Stimulated activated CD4-positive, alpha-beta T cell treated with anti-CD3 and anti-CD28 coated beads, Interleukin-15, amount 100 ng/mL, for 1 hour (primary cell): ENCODE results near the gene OGFOD3.
"Not testable (repeated sequence)": the region's sequence is repeated elsewhere in the genome, so short reads cannot be mapped to it uniquely, and the experiment has no call there.

ENCODE experiments used
- DNase-seq, 2 donors: peaks; one replicate each; pipeline ENCODE4 v3.0.0-alpha.2; 2020; ENCODE audit warnings: low read depth in 1 of 2, low spot score in 1 of 2

The OGFOD3 gene

DNA sequence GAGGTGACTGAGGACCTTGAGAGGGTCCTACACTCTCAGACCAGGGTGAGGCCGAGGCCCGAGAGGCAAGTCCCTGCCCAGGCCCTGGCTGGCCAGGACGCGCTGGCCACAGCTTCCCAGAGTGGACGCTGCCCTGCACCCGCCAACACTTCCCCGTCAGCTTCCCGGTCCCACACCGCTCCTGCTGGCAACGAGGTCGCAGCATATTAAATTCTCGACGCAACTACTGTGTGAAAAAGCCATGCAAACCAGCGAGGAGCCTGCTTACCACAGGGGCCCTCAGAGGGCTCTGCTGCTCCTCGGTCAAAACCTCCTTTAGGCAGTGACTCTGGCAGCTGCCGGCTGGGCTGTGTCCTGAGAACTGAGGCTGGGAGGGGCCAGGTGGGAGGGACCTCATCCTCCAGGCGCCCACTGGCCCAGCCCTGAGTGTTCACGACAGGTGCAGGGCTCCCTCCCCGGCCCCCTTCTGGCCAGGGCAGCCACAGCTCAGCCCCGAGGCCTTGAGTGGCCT, 61.5 kb downstream of the OGFOD3 start:
- no peak for DNase-seq

DNA sequence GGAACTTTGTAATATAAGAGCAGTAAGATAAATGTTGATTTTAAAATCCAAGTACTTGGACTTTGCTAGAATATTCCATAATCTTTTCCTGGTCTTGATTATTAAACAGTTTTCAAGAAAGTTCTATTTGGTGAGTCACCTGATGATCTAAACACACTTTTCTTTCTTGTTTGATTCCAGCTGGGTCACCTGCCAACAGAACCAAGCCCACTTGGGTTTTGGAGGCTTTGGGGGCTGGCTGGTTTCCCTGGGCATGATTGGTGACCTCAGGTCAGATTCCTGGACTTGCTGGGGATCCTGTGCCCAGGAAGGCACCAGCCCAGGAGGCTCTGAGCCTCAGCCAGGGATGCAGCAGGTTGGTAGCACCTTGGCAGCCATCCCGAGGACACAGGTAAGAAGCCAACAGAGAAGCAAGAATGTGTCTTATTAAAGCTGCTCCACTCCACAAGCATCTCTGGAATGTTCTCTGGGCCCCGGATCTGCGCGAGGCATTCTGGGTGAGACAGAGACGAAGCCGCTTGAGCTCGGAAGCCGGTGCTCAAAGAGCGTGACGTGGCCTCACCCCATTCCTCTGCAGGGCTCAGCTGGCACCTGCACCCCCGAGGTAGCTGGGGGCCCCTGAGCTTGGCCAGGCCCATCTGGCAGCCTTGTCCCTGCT, 62.5 kb downstream of the OGFOD3 start:
- no peak for DNase-seq

DNA sequence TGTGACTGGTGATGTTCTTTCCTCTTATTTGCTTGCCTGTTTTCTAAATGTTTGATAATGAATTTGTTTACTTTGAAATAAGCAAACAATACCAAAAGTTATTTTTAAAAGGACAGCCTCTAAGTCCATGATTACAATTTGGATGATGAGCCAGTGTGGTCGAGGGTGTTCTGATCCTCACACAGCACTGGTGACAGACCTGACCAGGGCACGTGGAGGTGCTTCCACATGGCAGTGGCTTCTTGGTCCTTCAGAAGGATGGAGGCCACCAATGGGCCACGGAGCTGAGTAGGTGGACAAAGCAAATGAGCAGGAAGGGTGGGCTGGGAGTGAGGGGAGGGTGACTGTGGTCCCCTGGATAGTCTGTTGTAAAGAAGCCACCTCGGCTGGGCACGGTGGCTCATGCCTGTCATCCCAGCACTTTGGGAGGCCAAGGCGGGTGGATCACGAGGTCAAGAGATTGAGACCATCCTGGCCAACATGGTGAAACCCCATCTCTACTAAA, 63.5 kb downstream of the OGFOD3 start:
- no peak for DNase-seq

DNA sequence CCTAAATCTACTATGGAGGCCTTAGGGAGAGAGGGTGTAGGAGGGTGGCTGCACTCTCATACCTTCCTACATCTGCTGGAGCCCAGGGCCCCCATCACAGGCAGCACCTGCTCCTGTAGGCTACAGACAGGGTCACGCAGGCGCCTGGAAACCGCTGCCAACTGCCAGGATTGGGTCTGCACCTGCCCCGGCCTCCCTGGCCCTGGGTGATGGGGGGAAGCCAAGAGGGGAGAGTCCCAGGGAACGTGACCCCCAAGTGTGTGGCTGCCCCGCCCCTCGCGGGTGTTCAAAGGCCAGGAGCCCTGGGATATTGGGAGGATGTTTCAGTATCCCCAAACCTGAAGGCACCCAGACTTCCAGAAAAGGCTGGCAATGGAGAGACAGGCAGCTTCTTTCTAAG, 64.9 kb downstream of the OGFOD3 start:
- no peak for DNase-seq

DNA sequence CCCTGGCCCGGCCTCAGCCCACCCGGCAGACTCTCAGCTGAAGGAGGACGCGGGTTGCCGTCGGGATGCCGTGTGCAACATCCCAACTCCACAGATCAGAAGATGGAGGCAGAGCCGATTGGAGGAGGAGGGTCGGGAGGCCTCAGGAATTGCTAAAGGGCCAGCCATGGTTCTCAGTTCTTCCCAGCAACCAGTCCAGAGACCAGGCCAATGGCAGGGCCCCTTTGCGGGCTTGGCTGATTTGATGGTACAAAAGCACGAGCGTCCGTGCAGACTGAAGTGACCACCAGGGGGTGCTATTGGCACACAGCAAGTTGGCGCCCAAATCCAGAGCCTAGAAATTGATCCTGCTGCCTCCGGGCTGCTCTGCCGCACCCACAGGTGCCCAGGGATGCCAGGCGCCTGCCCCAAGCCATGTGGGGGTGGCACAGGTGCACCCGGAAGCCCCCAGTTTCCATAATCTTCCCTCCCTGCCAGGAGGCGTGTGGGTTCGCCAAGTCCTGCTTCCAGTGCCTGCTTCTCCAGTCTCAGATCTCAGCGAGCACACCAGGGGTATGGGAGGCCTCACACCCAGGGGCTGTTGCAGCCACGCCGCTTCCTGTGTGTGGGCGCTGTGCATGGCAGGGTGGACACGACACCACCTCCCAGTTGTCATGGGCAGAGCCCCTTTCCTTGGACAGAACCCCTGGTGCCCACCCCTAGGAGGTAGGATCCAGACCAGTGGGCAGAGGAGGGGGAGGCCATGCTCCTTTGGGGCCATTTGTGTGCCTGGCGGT, 66.5 kb downstream of the OGFOD3 start:
- peak; percentile 60 to 62 for DNase-seq

DNA sequence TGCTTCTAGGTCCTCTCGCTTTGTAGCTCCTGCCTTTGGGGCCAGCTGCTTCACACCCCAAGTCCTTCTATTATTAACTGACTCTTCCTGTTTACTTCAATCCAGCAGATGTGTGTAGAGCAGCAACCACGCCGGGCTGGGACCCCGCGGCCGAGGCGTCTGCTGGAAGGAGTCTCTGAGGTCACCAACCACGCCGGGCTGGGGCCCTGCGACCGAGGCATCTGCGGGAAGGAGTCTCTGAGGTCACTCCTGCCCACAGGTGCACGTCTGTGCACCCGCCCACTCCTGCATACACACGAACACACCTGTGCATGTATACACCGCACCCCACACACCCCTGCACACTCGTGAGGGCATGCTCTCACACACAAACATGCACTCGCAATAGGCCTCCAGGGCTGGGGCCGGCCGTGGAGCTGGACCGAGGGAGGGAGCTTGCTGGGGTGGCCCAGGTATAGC, 67.1 kb downstream of the OGFOD3 start:
- no peak for DNase-seq

DNA sequence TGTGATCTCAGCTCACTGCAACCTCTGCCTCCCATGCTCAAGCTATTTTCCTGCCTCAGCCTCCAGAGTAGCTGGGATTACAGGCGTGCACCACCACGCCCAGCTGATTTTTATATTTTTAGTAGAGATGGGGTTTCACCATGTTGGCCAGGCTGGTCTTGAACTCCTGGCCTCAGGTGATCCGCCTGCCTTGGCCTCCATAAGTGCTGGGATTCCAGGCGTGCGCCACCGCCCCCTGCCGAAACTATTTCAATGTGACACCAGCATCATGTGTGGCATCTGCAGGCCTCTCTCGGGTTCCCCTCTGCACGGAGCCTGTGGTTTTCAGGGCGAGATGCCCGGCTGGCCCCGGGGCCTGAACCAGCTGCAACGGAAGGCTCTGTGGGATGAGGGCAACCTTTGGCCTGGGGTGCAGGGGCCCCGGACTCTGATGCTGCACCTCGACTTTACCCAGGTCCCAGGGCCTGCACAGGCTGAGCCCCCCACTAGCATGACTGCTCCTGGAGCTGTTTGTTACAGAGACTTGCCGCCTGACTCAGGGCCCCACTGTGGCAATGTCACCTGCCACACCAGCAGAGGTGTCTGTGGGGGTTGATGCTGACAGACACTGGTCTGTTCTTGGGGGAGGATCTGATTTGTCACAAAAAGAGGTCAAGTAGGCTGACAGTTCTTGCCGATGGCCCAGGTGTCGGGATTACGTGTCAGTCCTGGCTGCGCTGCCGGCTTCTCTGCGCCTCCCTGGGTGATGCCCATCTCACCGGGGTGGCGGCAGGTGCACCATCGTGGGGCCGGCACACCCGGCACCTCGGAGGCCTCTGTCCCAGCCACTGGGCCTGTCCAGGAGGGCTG, 68.0 kb downstream of the OGFOD3 start:
- DNase-seq, result peak in 1 of 2 donors; percentile 35

DNA sequence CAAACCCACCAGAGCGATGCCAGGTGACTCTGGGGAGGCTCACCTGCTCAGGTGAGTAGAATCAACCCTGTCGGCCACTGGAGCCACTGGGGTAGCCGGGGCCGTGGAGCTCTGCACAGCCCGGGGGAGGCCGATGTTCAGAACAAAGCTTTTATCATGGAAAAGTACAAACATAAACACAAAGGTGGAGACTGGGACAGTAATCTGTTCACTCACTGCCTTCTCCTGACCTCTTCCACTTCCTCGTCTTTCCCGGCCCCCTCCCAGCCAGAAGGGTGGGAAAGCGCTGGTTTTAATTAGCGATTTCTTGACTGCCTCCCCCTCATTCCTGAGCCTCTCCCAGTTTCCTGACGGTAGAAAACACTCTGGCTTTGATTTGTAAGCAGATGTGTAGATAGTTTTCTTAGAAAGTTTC, 69.1 kb downstream of the OGFOD3 start:
- DNase-seq, result no peak

DNA sequence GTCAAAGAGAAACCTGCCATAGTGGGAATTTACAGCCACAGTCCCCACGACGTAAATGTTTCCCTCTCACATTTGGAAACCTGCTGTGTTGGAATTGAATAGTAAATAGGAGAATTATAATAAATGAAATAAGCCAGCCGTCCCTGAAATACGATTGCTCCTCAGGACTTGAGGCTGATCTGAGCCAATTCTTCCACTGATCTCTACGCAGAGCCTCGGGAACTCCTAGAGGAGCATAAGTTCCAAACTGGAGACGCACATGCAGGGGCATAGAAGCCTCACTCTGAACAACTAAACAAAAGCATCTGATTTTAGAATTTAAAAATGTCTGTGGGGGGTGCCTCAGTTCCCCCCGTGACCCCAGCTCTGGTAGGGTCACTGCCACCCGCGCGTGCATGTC, 69.5 kb downstream of the OGFOD3 start:
- DNase-seq, result no peak

DNA sequence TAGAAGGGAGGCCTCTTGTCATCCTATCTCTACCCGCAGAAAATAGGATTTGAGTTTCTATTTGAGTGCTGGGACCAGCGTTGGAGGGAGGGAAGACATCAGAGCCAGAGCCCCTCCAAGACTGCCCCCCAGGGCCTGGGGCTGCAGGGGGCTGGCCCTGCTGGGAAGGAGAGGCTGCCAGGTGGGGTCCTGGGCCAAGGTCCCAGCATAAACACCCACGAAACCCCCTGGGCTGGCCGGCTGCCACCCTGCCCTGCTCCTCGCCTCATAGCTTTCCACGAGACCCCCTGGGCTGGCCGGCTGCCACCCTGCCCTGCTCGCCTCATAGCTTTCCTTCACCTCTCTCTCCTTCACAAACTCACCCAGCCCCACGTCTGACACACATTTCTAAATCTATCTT, 70.0 kb downstream of the OGFOD3 start:
- DNase-seq, result no peak

DNA sequence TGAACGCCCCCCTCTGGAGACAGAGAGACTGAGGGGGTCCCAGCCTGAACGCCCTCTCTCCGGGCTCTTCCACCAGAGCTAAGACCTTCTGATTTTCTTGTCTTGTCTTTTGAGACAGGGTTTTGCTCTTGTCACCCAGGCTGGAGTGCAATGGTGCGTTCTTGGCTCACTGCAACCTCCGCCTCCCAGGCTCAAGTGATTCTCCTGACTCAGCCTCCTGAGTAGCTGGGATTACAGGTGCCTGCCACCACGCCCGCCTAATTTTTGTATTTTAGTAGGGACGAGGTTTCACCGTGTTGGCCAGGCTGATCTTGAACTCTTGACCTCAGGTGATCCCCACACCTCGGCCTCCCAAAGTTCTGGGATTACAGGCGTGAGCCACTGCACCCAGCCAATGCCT, 70.4 kb downstream of the OGFOD3 start:
- not testable (repeated sequence) for DNase-seq

DNA sequence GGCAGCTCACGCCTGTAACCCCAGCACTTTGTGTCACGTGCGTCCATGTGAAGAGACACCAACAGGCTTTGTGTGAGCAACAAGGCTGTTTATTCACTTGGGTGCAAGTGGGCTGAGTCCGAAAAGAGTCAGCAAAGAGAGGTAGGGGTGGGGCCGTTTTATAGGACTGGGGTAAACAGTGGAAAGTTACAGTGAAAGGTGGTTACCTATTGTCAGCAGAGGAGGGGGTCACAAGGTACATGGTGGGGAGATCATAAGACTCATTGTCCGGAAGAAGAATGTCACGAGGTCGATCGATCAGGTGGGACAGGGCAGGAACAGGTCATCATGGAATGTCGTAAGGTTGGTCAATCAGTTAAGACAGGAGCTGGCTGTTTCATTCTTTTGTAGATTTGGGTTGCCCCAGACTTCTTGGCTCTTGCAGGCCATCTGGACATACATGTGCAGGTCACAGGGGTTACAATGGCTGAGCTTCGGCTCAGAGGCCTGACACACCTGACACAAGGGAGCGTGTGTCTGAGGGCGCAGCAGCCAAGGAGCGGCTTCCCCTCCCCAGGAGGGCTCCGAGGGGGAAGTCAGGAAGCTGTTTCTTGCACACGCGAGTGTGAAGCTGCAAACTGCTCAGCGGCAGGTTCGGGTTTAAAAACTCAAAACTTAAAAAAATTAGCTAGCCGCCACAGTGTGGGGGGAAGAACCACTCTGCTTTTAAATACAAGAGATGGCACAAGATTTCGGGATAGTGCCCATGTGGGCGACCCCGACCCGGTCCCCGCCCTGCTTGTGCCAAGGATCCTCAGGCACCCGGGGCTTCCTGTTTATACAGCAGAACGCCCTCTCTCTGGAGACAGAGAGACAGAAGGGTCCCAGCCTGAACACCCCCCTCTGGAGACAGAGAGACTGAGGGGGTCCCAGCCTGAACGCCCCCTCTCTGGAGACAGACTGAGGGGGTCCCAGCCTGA, 71.8 kb downstream of the OGFOD3 start:
- no peak for DNase-seq

DNA sequence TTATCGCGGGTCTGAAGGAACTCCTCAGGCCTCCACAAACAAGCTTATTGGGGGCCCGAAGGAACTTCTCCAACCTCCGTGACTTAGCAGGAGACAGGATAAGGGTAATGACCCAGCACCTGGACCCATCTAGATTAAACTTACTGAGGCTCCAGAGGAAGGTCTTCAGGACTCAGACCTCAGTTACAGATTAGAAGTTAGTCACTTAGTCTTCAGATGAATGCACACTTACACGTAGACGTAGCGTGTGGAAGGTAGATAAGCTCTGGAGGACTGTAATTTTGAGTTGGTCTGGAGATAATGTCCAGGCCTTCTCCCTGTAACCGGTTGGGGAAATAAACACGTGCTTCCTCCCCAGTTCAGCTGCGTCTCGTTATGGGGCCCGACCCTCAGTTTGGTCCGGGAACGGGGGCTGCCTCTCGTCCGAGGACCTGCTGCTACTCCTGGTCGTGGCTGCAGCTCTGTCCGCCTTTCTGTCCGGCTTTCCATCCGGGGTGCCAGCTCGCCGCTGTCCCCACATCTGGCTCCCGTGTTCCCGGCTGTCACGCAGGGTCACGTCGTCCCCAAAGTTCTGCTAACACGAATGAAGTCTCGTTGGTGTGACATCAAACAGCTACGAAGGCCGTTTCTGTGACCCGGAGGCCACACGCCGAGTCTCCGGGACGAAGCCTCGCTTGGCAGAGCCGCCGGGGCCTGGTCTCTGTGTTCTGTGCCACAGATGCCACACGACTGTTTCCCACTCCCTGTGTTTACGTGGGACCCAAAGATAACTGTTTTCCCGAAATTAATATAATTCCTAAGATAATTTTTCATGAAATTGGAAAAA, 73.0 kb downstream of the OGFOD3 start:
- no peak for DNase-seq

DNA sequence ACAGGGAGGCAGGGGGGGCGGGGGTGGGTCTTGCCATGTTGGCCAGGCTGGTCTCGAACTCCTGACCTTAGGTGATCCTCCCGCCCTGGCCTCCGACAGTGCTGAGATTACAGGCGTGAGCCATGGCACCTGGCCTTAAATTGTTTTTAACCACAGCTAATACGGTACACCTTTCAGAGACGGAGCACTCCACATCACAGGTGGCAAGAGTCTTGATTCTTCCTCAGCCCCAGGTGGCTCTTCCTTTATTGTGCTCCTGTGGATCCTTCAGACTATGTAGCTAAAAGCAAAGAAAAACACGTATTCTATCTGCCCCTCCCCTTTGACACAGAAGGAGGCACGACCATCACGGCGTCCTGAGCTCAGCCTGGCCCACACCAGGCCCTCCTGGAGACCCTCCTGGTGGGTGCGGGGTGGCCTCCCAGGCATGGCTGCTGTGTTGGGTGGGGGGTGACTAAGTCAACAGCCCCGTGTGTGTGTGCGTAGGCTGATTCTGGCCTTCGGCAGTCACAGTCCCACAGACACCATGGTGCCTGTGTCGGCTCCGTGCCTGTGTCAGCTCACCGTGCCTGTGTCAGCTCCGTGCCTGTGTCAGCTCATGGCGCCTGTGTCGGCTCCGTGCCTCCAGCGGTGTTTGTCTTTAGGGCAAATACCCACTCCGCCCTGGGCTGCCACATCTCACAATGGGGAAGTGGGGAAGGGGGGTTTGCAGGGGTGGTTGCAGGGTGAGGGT, 74.0 kb downstream of the OGFOD3 start:
- no peak for DNase-seq

DNA sequence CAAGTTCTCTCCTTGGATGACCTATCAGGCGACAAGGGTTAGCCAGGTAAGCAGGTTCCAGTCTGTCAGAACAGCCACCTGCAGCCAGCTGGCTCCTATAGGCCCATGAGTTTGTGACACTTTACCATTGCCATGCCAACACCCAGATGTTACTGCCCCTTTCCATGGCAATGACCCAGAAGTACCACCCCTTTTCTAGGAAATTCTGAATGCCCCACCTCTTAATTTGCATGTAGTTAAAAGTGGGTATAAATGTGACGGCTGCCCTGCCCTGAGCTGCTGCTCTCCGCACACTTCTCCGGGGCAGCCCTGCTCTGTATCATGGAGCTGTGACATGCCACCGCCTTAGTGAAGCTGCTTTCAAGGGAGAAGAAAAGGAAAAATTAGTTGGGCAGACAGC, 74.8 kb downstream of the OGFOD3 start:
- DNase-seq, result no peak

DNA sequence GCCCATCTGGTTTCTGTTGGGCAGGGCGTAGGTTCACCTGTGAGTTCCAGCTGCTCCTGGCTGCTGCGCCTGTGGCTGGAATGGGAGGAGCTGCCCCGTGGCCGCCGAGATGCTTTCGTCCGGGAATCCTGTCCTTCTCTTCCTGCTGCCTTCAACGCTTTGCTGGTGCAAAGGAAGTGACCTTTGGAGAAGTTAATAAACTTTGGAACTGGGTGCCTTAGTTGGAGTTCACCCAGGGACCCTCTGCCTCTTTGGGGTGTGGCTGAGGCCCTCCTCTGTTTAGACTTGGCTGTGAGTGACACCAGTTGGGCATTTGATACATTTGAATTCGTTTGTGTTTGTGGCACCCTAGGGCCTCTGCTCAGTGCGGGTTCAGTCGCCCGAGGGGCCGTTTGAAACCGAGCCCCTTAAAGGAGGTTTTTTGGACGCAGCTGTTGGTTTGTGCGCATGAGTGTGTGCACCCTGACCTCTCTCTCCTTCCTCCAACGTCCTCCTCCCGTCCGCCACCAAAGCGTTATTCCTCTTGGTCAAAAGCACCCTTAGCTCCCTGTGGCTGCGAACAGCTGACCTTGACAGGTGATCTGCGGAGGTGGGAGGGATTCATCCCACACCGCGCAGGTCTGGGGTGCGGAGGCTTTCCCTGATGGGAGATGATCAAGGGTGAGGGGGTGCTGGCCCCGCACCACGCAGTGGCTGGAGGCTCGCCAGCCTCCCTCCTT, 75.9 kb downstream of the OGFOD3 start:
- no peak for DNase-seq

DNA sequence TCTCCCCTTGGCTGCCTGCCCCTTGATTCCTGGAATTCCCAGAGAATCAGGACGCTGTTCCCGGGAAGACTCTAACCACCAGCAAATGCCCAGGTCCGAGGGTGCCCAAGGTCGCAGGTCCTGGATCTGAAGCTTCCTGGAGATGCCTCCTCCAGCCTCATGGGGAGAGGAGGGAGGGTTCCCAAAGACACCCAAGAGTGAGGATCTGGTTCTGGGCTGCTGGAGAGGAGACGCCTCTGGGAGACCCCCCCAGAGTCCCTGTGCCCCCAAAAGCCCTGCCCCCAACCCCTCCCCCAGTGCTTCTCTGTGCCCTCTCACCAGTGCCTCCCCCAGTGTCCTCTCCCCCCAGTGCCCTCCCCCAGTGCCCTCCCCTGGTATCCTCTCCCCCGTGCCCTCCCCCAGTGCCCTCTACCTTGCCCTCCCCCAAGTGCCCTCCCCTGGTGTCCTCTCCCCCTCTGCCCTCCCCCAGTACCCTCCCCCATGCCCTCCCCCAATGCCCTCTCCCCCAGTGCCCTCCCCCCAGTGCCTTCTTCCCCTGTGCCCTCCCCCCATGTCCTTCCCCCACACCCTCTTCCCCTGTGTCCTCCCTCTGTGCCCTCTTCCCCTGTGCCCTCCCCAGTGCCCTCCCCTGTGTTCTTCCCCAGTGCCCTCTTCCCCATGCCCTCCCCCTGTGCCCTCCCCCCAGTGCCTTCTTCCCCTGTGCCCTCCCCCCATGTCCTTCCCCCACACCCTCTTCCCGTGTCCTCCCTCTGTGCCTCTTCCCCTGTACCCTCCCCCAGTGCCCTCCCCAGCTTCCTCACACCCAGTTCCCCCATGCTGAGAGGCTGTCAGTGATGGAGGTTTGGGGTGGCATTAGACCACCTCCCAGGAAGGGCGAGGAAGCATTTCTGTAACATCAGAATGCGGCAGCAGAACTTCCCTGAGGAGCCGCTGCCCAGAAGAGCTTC, 78.5 kb downstream of the OGFOD3 start:
- no peak for DNase-seq
